ENCODE measurements around the gene ATP10A. TPM values are rescaled to one million over a fixed set of nuclear protein-coding genes. Genes with fewer than 3 reads are reported as not detected.

The ATP10A gene
- polyA plus RNA-seq, 1 of the 3 experiments (the other 2 are of a cell fraction), result not detected

DNA sequence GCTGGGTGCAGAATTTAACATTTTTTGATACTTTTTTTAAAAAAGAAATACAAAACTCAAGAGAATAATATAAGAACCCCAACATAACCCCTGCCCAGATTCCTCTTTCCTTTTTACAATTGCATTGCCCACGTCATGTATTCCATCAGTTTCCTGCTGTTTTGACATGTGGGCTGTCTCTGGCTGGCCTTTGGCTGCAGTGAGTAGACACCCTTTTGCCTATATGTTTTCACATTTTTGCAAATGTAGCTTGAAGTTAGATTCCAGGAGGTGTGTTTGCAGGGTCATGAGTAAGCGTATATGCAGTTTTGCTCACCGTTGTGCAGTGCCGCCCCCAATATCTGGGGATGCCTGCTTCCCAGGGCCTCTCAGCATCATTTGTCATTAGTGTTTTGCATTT lies 28.0 kb upstream of the ATP10A start:
- Histone ChIP-seq H3K4me3 (ENCODE audit: low read depth in 2 of 2, low read length in 1 of 2) (no peak overlapping the region), H3K9ac (no peak overlapping the region), H3K4me2 (no peak overlapping the region), H3K27ac (ENCODE audit: low read depth in 2 of 2, low read length in 1 of 2) (no peak overlapping the region), H3K4me1 (ENCODE audit: control insufficient read depth in 1 of 2, insufficient read depth in 2 of 2, low read depth in 1 of 2, low read length in 1 of 2) (no peaks in the 10 kb centered on the region), H4K20me1 (ENCODE audit: insufficient read depth) (no peaks in the 10 kb centered on the region), H3K9me2 (no peaks in the 10 kb centered on the region), H2AFZ (ENCODE audit: low read depth) (no peak overlapping the region), H3K79me2 (ENCODE audit: insufficient read depth) (no peaks in the 10 kb centered on the region), H3K27me3 (ENCODE audit: insufficient read depth) (no peaks in the 10 kb centered on the region), H3K36me3 (replicated peaks in 1 of 2; ENCODE audit: control insufficient read depth in 1 of 2, insufficient read depth in 2 of 2, low read length in 1 of 2) (no peaks in the 10 kb centered on the region), H3F3A (replicated peaks; ENCODE audit: insufficient read depth) (no peaks in the 10 kb centered on the region), H3K9me3 (no peaks in the 10 kb centered on the region)
- TF ChIP-seq SIN3A (IDR thresholded peaks at IDR 0.05; ENCODE audit: borderline replicate concordance, low read depth, low read length) (no peak), TAF1 (IDR thresholded peaks at IDR 0.05; ENCODE audit: borderline replicate concordance, low read depth, low read length) (no peak), GABPA (IDR thresholded peaks at IDR 0.05; ENCODE audit: low read depth) (no peak), FOXM1 (IDR thresholded peaks at IDR 0.05; ENCODE audit: low read depth) (no peak), POLR2AphosphoS5 (IDR thresholded peaks at IDR 0.05; ENCODE audit: low read depth, low read length) (no peak)
- TF ChIP-seq, protein P1, sequence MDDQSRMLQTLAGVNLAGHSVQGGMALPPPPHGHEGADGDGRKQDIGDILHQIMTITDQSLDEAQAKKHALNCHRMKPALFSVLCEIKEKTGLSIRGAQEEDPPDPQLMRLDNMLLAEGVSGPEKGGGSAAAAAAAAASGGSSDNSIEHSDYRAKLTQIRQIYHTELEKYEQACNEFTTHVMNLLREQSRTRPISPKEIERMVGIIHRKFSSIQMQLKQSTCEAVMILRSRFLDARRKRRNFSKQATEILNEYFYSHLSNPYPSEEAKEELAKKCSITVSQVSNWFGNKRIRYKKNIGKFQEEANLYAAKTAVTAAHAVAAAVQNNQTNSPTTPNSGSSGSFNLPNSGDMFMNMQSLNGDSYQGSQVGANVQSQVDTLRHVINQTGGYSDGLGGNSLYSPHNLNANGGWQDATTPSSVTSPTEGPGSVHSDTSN (IDR thresholded peaks at IDR 0.05), result no peak
- ChIA-PET POLR2A (no interaction called here), CTCF (interaction anchor here (1.0 to 1.7 kb wide), 2 partner anchors 21 to 56 kb away, joined by 3 to 4 read pairs; no protein-coding TSS in a partner anchor)
- WGBS (ENCODE audit: low lambda C conversion rate), result 63% methylated on average over 4 of the region's 4 CpGs
- DNase-seq, result no peak

DNA sequence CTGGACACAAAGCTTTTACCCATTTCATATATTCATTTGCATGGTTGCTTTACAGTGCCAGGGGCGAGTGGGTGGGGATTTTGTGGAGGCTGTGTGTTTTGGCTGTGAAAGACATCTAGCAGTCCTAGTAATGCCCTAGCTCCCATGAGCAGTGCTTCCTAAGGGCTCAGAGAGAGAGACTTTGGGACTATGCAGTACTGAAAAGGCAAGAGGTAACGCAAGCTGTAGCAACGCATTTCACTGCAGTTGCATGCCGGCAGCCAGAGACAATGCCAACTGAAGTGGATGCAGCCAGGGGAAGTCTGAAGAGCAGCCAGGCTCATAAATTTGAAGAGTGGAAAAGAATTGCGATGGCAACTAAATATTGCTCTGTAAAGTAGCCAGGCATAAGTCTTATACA lies 27.4 kb upstream of the ATP10A start:
- no peaks in the 10 kb centered on the region for H3K36me3 ChIP-seq (replicated peaks in 1 of 2; ENCODE audit: control insufficient read depth in 1 of 2, insufficient read depth in 2 of 2, low read length in 1 of 2)
- no peaks in the 10 kb centered on the region for H4K20me1 ChIP-seq (ENCODE audit: insufficient read depth)
- no peak for DNase-seq
- H3K9me3 ChIP-seq, result no peaks in the 10 kb centered on the region
- ChIA-PET CTCF (interaction anchor here (1.7 kb wide), 1 partner anchor 22 kb away, joined by 4 read pairs; no protein-coding TSS in a partner anchor), POLR2A (no interaction called here)
- no peaks in the 10 kb centered on the region for H3K79me2 ChIP-seq (ENCODE audit: insufficient read depth)
- no peak overlapping the region for H3K9ac ChIP-seq
- WGBS (ENCODE audit: low lambda C conversion rate), result 45% methylated on average over 5 of the region's 5 CpGs
- TF ChIP-seq YY1 (IDR thresholded peaks at IDR 0.05; ENCODE audit: low read depth), result no peak
- TF ChIP-seq, protein P2, sequence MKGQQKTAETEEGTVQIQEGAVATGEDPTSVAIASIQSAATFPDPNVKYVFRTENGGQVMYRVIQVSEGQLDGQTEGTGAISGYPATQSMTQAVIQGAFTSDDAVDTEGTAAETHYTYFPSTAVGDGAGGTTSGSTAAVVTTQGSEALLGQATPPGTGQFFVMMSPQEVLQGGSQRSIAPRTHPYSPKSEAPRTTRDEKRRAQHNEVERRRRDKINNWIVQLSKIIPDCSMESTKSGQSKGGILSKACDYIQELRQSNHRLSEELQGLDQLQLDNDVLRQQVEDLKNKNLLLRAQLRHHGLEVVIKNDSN (IDR thresholded peaks at IDR 0.05; ENCODE audit: borderline replicate concordance, low read depth), result no peak
- TF ChIP-seq, protein P3, sequence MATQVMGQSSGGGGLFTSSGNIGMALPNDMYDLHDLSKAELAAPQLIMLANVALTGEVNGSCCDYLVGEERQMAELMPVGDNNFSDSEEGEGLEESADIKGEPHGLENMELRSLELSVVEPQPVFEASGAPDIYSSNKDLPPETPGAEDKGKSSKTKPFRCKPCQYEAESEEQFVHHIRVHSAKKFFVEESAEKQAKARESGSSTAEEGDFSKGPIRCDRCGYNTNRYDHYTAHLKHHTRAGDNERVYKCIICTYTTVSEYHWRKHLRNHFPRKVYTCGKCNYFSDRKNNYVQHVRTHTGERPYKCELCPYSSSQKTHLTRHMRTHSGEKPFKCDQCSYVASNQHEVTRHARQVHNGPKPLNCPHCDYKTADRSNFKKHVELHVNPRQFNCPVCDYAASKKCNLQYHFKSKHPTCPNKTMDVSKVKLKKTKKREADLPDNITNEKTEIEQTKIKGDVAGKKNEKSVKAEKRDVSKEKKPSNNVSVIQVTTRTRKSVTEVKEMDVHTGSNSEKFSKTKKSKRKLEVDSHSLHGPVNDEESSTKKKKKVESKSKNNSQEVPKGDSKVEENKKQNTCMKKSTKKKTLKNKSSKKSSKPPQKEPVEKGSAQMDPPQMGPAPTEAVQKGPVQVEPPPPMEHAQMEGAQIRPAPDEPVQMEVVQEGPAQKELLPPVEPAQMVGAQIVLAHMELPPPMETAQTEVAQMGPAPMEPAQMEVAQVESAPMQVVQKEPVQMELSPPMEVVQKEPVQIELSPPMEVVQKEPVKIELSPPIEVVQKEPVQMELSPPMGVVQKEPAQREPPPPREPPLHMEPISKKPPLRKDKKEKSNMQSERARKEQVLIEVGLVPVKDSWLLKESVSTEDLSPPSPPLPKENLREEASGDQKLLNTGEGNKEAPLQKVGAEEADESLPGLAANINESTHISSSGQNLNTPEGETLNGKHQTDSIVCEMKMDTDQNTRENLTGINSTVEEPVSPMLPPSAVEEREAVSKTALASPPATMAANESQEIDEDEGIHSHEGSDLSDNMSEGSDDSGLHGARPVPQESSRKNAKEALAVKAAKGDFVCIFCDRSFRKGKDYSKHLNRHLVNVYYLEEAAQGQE (IDR thresholded peaks at IDR 0.05; ENCODE audit: low read depth, low read length), result no peak
- TF ChIP-seq ELF1 (IDR thresholded peaks at IDR 0.05), result no peak
- H3K27me3 ChIP-seq (ENCODE audit: insufficient read depth), result no peaks in the 10 kb centered on the region
- H3K4me2 ChIP-seq, result no peak overlapping the region
- H2AFZ ChIP-seq (ENCODE audit: low read depth), result no peak overlapping the region
- no peaks in the 10 kb centered on the region for H3K9me2 ChIP-seq
- H3F3A ChIP-seq (replicated peaks; ENCODE audit: insufficient read depth), result no peaks in the 10 kb centered on the region
- no peak overlapping the region for H3K4me3 ChIP-seq (ENCODE audit: low read depth in 2 of 2, low read length in 1 of 2)
- H3K4me1 ChIP-seq (ENCODE audit: control insufficient read depth in 1 of 2, insufficient read depth in 2 of 2, low read depth in 1 of 2, low read length in 1 of 2), result no peaks in the 10 kb centered on the region
- no peak overlapping the region for H3K27ac ChIP-seq (ENCODE audit: low read depth in 2 of 2, low read length in 1 of 2)
